RWPE2 (cell line): ENCODE data around the gene TULP4.
"Not testable (repeated sequence)": the region's sequence is repeated elsewhere in the genome, so short reads cannot be mapped to it uniquely, and the experiment has no call there.

ENCODE experiments used
- ATAC-seq: fragments of 200-7000 bp; cut with Tn5 transposase; 3 replicates; pipeline ENCODE4 v1.9.1; 2021; ENCODE audit warnings: low read depth
- DNase-seq: peaks from one replicate; pipeline ENCODE4 v3.0.0-alpha.2; 2020; ENCODE audit warnings: low spot score
- H3K27ac ChIP-seq: fragments of 450-650 bp; 2 replicates; pipeline ENCODE4 v1.5.1; 2017; ENCODE audit warnings: mild to moderate bottlenecking; ENCODE audit not compliant: poor library complexity, severe bottlenecking
- H3K27me3 ChIP-seq: fragments of 250-450 bp; sonication (Bioruptor Pico); 2 replicates; pipeline ENCODE4 v1.5.1; 2021; ENCODE audit warnings: mild to moderate bottlenecking, moderate library complexity; ENCODE audit not compliant: insufficient read depth, poor library complexity, severe bottlenecking
- H3K36me3 ChIP-seq: fragments of 250-450 bp; sonication (Bioruptor Pico); 2 replicates; pipeline ENCODE4 v1.5.1; 2020; ENCODE audit warnings: low read depth, mild to moderate bottlenecking, moderate library complexity
- H3K4me1 ChIP-seq: fragments of 250-450 bp; sonication (Bioruptor Pico); 2 replicates; pipeline ENCODE4 v1.5.1; 2021; ENCODE audit warnings: mild to moderate bottlenecking, moderate library complexity; ENCODE audit not compliant: insufficient read depth, poor library complexity, severe bottlenecking
- H3K4me3 ChIP-seq: fragments of 250-450 bp; sonication (Bioruptor Pico); 2 replicates; pipeline ENCODE4 v1.5.1; 2021; ENCODE audit warnings: mild to moderate bottlenecking, moderate library complexity; ENCODE audit not compliant: severe bottlenecking
- H3K9me3 ChIP-seq: fragments of 250-450 bp; sonication (Bioruptor Pico); 2 replicates; pipeline ENCODE4 v1.5.1; 2021; ENCODE audit warnings: mild to moderate bottlenecking, moderate library complexity; ENCODE audit not compliant: severe bottlenecking
- TF ChIP-seq, protein P1 (sequence below): fragments of 450-650 bp; IDR thresholded peaks from one replicate; pipeline ENCODE4 v1.5.1; 2017; ENCODE audit warnings: mild to moderate bottlenecking, moderate library complexity; ENCODE audit not compliant: poor library complexity, severe bottlenecking

TULP4 gene

DNA sequence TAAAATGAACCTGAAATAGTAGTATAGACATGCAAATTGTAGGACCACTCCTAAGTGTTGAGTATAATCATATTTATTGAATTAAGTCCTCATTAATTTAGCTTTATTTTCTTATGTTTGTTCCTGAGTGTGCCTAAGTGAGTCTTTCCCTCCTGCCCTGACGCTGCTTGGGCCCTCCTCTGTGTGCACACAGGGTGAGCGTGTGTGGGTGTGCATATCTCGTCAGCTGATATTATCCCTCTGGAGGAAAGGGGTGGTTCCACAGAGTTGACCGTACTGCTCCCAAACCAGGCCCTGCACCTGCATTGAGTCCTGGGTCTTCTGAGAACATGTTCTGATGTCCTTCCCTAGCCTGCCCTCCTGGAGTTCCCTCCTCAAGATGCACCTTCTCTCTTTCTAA, 28.0 kb downstream of the TULP4 start:
- H3K4me1 ChIP-seq = no peaks in the 10 kb centered on the region
- no peaks in the 10 kb centered on the region for H3K9me3 ChIP-seq

DNA sequence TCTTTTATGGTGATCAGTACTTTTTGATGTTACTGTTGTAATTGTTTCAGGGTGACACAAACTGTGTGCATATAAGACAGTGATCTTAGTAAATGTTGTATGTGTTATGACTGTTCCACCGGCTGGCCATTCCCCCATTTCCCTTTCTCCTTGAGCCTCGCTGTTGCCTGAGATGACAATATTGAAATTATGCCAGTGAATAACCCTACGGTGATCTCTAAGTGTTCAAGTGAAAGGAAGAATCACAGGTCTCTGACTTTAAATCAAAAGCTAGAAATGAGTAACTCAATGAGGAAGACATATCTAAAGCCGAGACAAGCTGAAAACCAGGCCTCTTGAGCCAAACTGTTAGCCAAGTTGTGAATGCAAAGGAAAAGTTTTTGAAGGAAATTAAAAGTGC, 32.3 kb downstream of the TULP4 start:
- DNase-seq (no peak), ATAC-seq (no peak)
- Histone ChIP-seq H3K27ac (peak overlapping the region; percentile 35), H3K27me3 (no peaks in the 10 kb centered on the region), H3K4me1 (no peaks in the 10 kb centered on the region), H3K36me3 (no peaks in the 10 kb centered on the region), H3K4me3 (no peak overlapping the region), H3K9me3 (no peaks in the 10 kb centered on the region)
- TF ChIP-seq, protein P1, sequence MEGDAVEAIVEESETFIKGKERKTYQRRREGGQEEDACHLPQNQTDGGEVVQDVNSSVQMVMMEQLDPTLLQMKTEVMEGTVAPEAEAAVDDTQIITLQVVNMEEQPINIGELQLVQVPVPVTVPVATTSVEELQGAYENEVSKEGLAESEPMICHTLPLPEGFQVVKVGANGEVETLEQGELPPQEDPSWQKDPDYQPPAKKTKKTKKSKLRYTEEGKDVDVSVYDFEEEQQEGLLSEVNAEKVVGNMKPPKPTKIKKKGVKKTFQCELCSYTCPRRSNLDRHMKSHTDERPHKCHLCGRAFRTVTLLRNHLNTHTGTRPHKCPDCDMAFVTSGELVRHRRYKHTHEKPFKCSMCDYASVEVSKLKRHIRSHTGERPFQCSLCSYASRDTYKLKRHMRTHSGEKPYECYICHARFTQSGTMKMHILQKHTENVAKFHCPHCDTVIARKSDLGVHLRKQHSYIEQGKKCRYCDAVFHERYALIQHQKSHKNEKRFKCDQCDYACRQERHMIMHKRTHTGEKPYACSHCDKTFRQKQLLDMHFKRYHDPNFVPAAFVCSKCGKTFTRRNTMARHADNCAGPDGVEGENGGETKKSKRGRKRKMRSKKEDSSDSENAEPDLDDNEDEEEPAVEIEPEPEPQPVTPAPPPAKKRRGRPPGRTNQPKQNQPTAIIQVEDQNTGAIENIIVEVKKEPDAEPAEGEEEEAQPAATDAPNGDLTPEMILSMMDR = no peak

More for the DNA sequence above, 28.0 kb downstream of the TULP4 start:
- TF ChIP-seq, protein P1 = no peak
- no peaks in the 10 kb centered on the region for H3K27me3 ChIP-seq
- no peak for DNase-seq
- no peak for ATAC-seq
- H3K4me3 ChIP-seq = no peak overlapping the region
- no peak overlapping the region for H3K27ac ChIP-seq
- H3K36me3 ChIP-seq = no peaks in the 10 kb centered on the region

- H3K9me3 ChIP-seq, H3K36me3 ChIP-seq, DNase-seq, ATAC-seq, H3K27ac ChIP-seq, H3K4me1 ChIP-seq, H3K4me3 ChIP-seq, H3K27me3 ChIP-seq: not testable (repeated sequence)
These were observed 33.2 kb downstream of the TULP4 start for GRCh38 chr6:158345444-158345843.

GRCh38 chr6:158347335-158347734, 35.1 kb downstream of the TULP4 start:
- ATAC-seq (no peak), DNase-seq (no peak)
- Histone ChIP-seq H3K27me3 (no peaks in the 10 kb centered on the region), H3K36me3 (no peaks in the 10 kb centered on the region), H3K4me1 (no peaks in the 10 kb centered on the region), H3K27ac (no peak overlapping the region), H3K4me3 (no peak overlapping the region), H3K9me3 (no peaks in the 10 kb centered on the region)
- TF ChIP-seq, protein P1 = no peak

- H3K36me3 ChIP-seq, H3K4me3 ChIP-seq, H3K27me3 ChIP-seq, DNase-seq, H3K4me1 ChIP-seq, H3K9me3 ChIP-seq, H3K27ac ChIP-seq, ATAC-seq: not testable (repeated sequence)
These were observed 36.7 kb downstream of the TULP4 start for GRCh38 chr6:158348737-158349504.

GRCh38 chr6:158349505-158350275, 37.4 kb downstream of the TULP4 start:
- H3K9me3 ChIP-seq, H3K4me3 ChIP-seq, H3K27ac ChIP-seq, H3K27me3 ChIP-seq, ATAC-seq, H3K36me3 ChIP-seq, DNase-seq: not testable (repeated sequence)
- peaks cover 13% of the 10 kb centered on the region for H3K4me1 ChIP-seq

- not testable (repeated sequence) for H3K27me3 ChIP-seq, H3K36me3 ChIP-seq, H3K27ac ChIP-seq, H3K9me3 ChIP-seq, ATAC-seq, DNase-seq, H3K4me3 ChIP-seq
- peaks cover 13% of the 10 kb centered on the region for H3K4me1 ChIP-seq
These were observed 38.5 kb downstream of the TULP4 start for GRCh38 chr6:158350731-158351130.
